SK-N-SH (cell line): ENCODE measurements around the gene CBX1. TPM values are rescaled to one million over a fixed set of nuclear protein-coding genes. Genes with fewer than 3 reads are reported as not detected.

ENCODE experiments used
- CTCF ChIA-PET: fragments of 300-600, 350-600 bp; formaldehyde crosslinking; extraction: SDS; loops from one replicate; lab custom pipeline; 2021; lab: Yijun Ruan, JAX
- POLR2A ChIA-PET: fragments of 350-600 bp; sonication (Branson Sonifier 250); formaldehyde crosslinking; extraction: SDS; loops from one replicate; lab custom pipeline; 2020; ENCODE audit warnings: antibody characterized with exemption, inconsistent platforms; lab: Yijun Ruan, JAX
- DNase-seq: peaks from one replicate; pipeline ENCODE4 v3.0.0; 2012
- H2AFZ ChIP-seq: fragments of 200-600 bp; sonication (generic); 2 replicates; pipeline ENCODE4 v1.8.1; 2016; ENCODE audit warnings: antibody characterized with exemption, mild to moderate bottlenecking, low read depth
- H3F3A ChIP-seq: fragments of 200-600 bp; sonication (generic); replicated peaks from 2 replicates; pipeline ENCODE3; 2016; ENCODE audit warnings: antibody characterized with exemption, mild to moderate bottlenecking; ENCODE audit not compliant: insufficient read depth
- H3K27ac ChIP-seq, 2 experiments: fragments of 200-500 bp in 1 of 2; fragments of 200-600 bp in 1 of 2; sonication (Bioruptor generic) in 1 of 2; sonication (generic), shearing (Covaris generic) in 1 of 2; 2 replicates each; pipeline versions ENCODE4 v1.5.1 to v1.6.1; 2014 to 2016; ENCODE audit warnings: low read depth in 2 of 2, inconsistent platforms in 1 of 2, low read length in 1 of 2, mild to moderate bottlenecking in 1 of 2, mixed read lengths in 1 of 2
- H3K27me3 ChIP-seq: fragments of 200-600 bp; sonication (generic), shearing (Covaris generic); 2 replicates; pipeline ENCODE4 v1.6.1; 2016; ENCODE audit warnings: mixed run types; ENCODE audit not compliant: insufficient read depth
- H3K36me3 ChIP-seq, 2 experiments: fragments of 200-500 bp in 1 of 2; fragments of 200-600 bp in 1 of 2; sonication (Bioruptor generic) in 1 of 2; sonication (generic) in 1 of 2; replicated peaks in 1 of 2; 2 replicates each; pipeline versions ENCODE3 to v1.5.1; 2014 to 2016; ENCODE audit warnings: low read length in 1 of 2, mild to moderate bottlenecking in 1 of 2; ENCODE audit not compliant: insufficient read depth in 2 of 2, control insufficient read depth in 1 of 2
- H3K4me1 ChIP-seq, 2 experiments: fragments of 200-500 bp in 1 of 2; fragments of 200-600 bp in 1 of 2; sonication (Bioruptor generic) in 1 of 2; sonication (generic), shearing (Covaris generic) in 1 of 2; 2 replicates each; pipeline versions ENCODE4 v1.5.1 to v1.6.1; 2014 to 2016; ENCODE audit warnings: low read depth in 1 of 2, low read length in 1 of 2, mixed run types in 1 of 2; ENCODE audit not compliant: insufficient read depth in 2 of 2, control insufficient read depth in 1 of 2
- H3K4me2 ChIP-seq: fragments of 200-600 bp; sonication (generic), shearing (Covaris generic); 2 replicates; pipeline ENCODE4 v1.6.1; 2017; ENCODE audit warnings: mixed run types
- H3K4me3 ChIP-seq, 2 experiments: fragments of 200-500 bp in 1 of 2; fragments of 200-600 bp in 1 of 2; sonication (Bioruptor generic) in 1 of 2; sonication (generic), shearing (Covaris generic) in 1 of 2; 2 replicates each; pipeline versions ENCODE4 v1.5.1 to v1.8.1; 2014 to 2016; ENCODE audit warnings: low read depth in 2 of 2, inconsistent platforms in 1 of 2, low read length in 1 of 2, mild to moderate bottlenecking in 1 of 2, mixed read lengths in 1 of 2, moderate library complexity in 1 of 2
- H3K79me2 ChIP-seq: fragments of 200-600 bp; sonication (generic); 2 replicates; pipeline ENCODE4 v1.8.1; 2017; ENCODE audit warnings: mild to moderate bottlenecking; ENCODE audit not compliant: insufficient read depth
- H3K9ac ChIP-seq: fragments of 200-600 bp; sonication (generic); 2 replicates; pipeline ENCODE4 v1.6.1; 2017; ENCODE audit warnings: mixed run types
- H3K9me2 ChIP-seq: fragments of 200-600 bp; sonication (generic); 2 replicates; pipeline ENCODE4 v1.6.1; 2017; ENCODE audit warnings: mixed run types
- H3K9me3 ChIP-seq: fragments of 200-600 bp; sonication (generic); 2 replicates; pipeline ENCODE4 v1.6.1; 2017; ENCODE audit warnings: mixed run types, mild to moderate bottlenecking, moderate library complexity
- H4K20me1 ChIP-seq: fragments of 200-600 bp; sonication (generic); 2 replicates; pipeline ENCODE4 v1.6.1; 2017; ENCODE audit warnings: mild to moderate bottlenecking, mixed run types; ENCODE audit not compliant: insufficient read depth
- FOXM1 ChIP-seq: IDR thresholded peaks from 2 replicates; pipeline ENCODE4 v1.4.0; 2012; ENCODE audit warnings: low read depth, mild to moderate bottlenecking
- NFIC ChIP-seq: IDR thresholded peaks from 2 replicates; pipeline ENCODE4 v1.4.0; 2012; ENCODE audit warnings: borderline replicate concordance
- NRF1 ChIP-seq: IDR thresholded peaks from 2 replicates; pipeline ENCODE4 v1.6.1; 2012; ENCODE audit warnings: low read depth, mild to moderate bottlenecking, low read length
- POLR2AphosphoS5 ChIP-seq: IDR thresholded peaks from 2 replicates; pipeline ENCODE4 v1.6.1; 2012; ENCODE audit warnings: low read depth, low read length
- RAD21 ChIP-seq: IDR thresholded peaks from 2 replicates; pipeline ENCODE4 v1.6.1; 2012; ENCODE audit warnings: mild to moderate bottlenecking, low read length
- SIN3A ChIP-seq: IDR thresholded peaks from 2 replicates; pipeline ENCODE4 v1.6.1; 2012; ENCODE audit warnings: low read depth, mild to moderate bottlenecking, low read length, moderate library complexity, borderline replicate concordance
- TEAD4 ChIP-seq: IDR thresholded peaks from 2 replicates; pipeline ENCODE4 v1.4.0; 2012; ENCODE audit warnings: mild to moderate bottlenecking, borderline replicate concordance; ENCODE audit not compliant: insufficient read depth
- WGBS: methylation state at CpG from one replicate; pipeline ENCODE4 v1.1.6; 2017; ENCODE audit warnings: low lambda C conversion rate; 5-methylcytosine and 5-hydroxymethylcytosine counted together
- polyA plus RNA-seq, 3 experiments: library from polyadenylated mRNA; depleted of rRNA; stranded (reverse); fragments of >200 nt; gene quantifications; 2 replicates each; pipeline ENCODE4 v1.2.3, GENCODE V29; 2012
- TF ChIP-seq, protein P1 (sequence below): fragments of 200-600 bp; sonication (generic); IDR thresholded peaks from 2 replicates; pipeline ENCODE4 v1.6.1; 2017; ENCODE audit warnings: antibody characterized with exemption, mild to moderate bottlenecking, moderate library complexity
- TF ChIP-seq, protein P2 (sequence below): IDR thresholded peaks from 2 replicates; pipeline ENCODE4 v1.4.0; 2012; ENCODE audit warnings: low read depth, borderline replicate concordance
- TF ChIP-seq, protein P3 (sequence below): fragments of 150-350 bp; IDR thresholded peaks from 2 replicates; pipeline ENCODE4 v1.6.1; 2017; ENCODE audit warnings: antibody characterized with exemption, low read length, low read depth, borderline replicate concordance

CBX1 gene
- polyA plus RNA-seq, 1 of the 3 experiments (the other 2 are of a cell fraction) = 102 TPM

DNA sequence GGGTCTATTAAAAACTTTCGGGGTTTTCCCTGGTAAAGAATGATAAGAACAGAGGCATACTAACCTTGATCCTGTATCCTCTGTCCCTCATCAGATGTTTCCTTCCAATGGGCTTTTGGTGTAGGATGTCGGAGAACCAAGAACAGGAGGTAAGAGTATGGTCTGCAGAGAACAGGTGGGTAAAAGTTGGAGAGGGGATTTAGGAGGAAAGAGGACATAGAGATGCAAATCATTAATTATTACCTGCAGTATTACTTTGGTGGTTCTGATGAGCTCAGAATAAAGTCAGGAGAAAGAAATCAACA lies 10.6 kb upstream of the CBX1 start:
- Histone ChIP-seq H3K36me3 (peaks cover 11 to 24% of the 10 kb centered on the region in 2 experiments), H2AFZ (no peak overlapping the region), H3K9me3 (no peaks in the 10 kb centered on the region), H3K4me3 (no peak overlapping the region), H3K79me2 (peaks cover 78% of the 10 kb centered on the region), H3K27ac (no peak overlapping the region), H4K20me1 (no peaks in the 10 kb centered on the region), H3K9me2 (no peaks in the 10 kb centered on the region), H3K27me3 (no peaks in the 10 kb centered on the region), H3K4me2 (no peak overlapping the region), H3K4me1 (peaks cover 4 to 7% of the 10 kb centered on the region in 2 experiments; a peak in 3 of 4 replicates), H3K9ac (no peak overlapping the region), H3F3A (peaks cover 7% of the 10 kb centered on the region)
- POLR2A ChIA-PET = interaction anchor here (0.9 kb wide), 1 partner anchor 30 kb away, joined by 3 read pairs; no protein-coding TSS in a partner anchor
- CTCF ChIA-PET = interaction anchor here (1.1 to 2.3 kb wide), 7 partner anchors 12 to 85 kb away, joined by 3 to 11 read pairs (median 5); no protein-coding TSS in a partner anchor
- TF ChIP-seq TEAD4 = no peak
- WGBS = 92% methylated on average over 2 of the region's 2 CpGs
- DNase-seq = no peak

DNA sequence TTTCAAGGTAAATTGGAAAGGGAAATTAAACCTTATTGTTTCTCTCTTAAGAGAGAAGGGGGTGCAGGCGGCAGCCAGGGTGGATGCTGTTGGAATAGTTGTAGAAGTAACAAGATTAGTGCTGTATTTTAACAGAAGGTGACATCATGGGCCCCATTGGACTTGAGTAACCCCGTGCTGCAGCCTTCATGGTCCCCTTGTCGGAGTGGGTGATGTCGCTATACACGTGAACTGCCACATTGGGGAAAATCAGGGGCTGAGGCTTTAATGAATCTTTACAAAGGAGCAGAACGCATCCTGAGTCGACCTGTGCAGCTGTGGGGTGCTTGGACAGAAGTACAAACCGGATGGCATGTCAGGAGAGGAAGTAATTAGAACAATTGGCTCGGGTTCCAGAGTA lies 9.5 kb upstream of the CBX1 start:
- CTCF ChIA-PET = interaction anchor here (1.5 kb wide), 1 partner anchor 84 kb away, joined by 7 read pairs; no protein-coding TSS in a partner anchor
- Histone ChIP-seq H3F3A (peaks cover 7% of the 10 kb centered on the region), H3K9me2 (no peaks in the 10 kb centered on the region), H3K4me3 (no peak overlapping the region), H3K36me3 (peaks cover 11 to 16% of the 10 kb centered on the region in 2 experiments), H4K20me1 (no peaks in the 10 kb centered on the region), H3K27ac (no peak overlapping the region), H3K27me3 (no peaks in the 10 kb centered on the region), H3K79me2 (peaks cover 77% of the 10 kb centered on the region), H3K4me2 (no peak overlapping the region), H3K4me1 (peaks cover 4 to 7% of the 10 kb centered on the region in 2 experiments; a peak in 3 of 4 replicates)
- WGBS = 87% methylated on average over 9 of the region's 9 CpGs
- TF ChIP-seq RAD21 (no peak), POLR2AphosphoS5 (no peak), NFIC (no peak), NRF1 (no peak), SIN3A (no peak), FOXM1 (no peak)
- TF ChIP-seq, protein P1, sequence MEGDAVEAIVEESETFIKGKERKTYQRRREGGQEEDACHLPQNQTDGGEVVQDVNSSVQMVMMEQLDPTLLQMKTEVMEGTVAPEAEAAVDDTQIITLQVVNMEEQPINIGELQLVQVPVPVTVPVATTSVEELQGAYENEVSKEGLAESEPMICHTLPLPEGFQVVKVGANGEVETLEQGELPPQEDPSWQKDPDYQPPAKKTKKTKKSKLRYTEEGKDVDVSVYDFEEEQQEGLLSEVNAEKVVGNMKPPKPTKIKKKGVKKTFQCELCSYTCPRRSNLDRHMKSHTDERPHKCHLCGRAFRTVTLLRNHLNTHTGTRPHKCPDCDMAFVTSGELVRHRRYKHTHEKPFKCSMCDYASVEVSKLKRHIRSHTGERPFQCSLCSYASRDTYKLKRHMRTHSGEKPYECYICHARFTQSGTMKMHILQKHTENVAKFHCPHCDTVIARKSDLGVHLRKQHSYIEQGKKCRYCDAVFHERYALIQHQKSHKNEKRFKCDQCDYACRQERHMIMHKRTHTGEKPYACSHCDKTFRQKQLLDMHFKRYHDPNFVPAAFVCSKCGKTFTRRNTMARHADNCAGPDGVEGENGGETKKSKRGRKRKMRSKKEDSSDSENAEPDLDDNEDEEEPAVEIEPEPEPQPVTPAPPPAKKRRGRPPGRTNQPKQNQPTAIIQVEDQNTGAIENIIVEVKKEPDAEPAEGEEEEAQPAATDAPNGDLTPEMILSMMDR = no peak
- TF ChIP-seq, protein P2, sequence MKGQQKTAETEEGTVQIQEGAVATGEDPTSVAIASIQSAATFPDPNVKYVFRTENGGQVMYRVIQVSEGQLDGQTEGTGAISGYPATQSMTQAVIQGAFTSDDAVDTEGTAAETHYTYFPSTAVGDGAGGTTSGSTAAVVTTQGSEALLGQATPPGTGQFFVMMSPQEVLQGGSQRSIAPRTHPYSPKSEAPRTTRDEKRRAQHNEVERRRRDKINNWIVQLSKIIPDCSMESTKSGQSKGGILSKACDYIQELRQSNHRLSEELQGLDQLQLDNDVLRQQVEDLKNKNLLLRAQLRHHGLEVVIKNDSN = no peak
- TF ChIP-seq, protein P3, sequence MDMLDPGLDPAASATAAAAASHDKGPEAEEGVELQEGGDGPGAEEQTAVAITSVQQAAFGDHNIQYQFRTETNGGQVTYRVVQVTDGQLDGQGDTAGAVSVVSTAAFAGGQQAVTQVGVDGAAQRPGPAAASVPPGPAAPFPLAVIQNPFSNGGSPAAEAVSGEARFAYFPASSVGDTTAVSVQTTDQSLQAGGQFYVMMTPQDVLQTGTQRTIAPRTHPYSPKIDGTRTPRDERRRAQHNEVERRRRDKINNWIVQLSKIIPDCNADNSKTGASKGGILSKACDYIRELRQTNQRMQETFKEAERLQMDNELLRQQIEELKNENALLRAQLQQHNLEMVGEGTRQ = no peak
- TF ChIP-seq, all 33 proteins: peak for 0
- Histone ChIP-seq H2AFZ (no peak overlapping the region), H3K9ac (no peak overlapping the region), H3K9me3 (no peaks in the 10 kb centered on the region)
- no peak for DNase-seq
- POLR2A ChIA-PET = interaction anchor here (0.7 kb wide), 1 partner anchor 374 kb away, joined by 3 read pairs; no protein-coding TSS in a partner anchor
